Umbilical cord (tissue), 2 donors: ENCODE measurements around the gene SLC39A11. TPM values are rescaled to one million over a fixed set of nuclear protein-coding genes. Genes with fewer than 3 reads are reported as not detected.

ENCODE experiments used
- DNase-seq: peaks from one replicate; pipeline ENCODE4 v3.0.0-alpha.2; 2015; ENCODE audit warnings: low spot score
- total RNA-seq: library from RNA; depleted of rRNA; stranded (reverse); fragments of >200 nt; gene quantifications from one replicate; pipeline ENCODE4 v1.2.3, GENCODE V29; 2014; ENCODE audit warnings: low replicate concordance; ENCODE audit not compliant: insufficient read depth

SLC39A11 gene
- total RNA-seq, 1 donor from 2014 or later: 11.6 TPM

DNA sequence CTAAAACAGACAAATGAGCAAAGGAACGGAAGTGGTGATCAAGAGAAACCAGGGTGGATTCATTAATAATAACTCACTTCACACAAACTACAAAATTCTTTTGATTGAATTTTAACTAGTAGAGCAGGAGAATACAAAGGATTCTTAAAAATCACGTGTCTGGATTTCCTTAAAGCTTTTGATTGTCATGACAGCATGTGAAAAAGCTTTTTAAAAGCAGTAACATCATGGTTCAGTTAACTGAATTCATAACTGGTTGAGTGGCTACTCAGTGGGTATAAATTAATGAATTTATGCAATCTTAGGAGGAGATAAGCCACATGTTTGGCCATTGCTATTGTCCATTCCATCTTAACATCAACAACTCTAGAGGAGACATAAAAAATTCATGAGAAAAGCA, 333.2 kb downstream of the SLC39A11 start:
- DNase-seq: no peak

DNA sequence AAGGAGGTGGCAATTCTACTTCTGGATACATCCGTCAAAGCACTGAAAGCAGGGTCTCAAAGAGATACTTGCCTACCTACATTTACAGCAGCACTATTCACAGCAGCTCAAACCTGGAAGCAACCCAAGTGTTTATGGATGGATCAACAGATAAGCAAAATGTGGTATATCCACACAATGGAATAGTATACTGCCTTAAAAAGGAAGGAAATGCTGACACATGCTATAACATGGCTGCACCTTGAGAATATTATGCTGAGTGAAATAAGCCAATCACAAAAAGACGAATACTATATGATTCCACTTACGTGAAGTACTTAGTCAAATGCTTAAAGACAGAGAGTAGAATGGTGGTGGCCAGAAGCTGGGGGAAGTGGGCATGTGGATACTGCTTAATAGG, 336.2 kb downstream of the SLC39A11 start:
- DNase-seq: no peak

DNA sequence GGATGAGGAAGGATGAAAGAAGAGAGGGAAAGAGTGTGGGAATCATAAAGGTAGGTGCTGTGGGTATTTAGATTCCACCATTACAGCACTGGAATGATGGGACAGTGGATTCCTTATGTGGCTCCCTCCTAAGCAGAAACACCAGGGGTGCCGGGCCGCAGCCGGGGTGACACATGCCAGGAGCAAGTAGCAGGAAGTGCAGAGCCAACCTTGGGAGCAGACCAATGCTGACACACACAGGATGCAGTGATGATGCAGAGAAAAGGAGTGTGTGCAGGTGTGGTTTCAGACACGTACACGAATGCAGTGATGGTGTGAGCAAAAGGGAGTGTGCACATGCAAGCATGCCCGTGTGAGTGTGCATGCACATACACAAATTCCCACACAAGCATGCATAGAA, 338.0 kb downstream of the SLC39A11 start:
- DNase-seq: no peak

DNA sequence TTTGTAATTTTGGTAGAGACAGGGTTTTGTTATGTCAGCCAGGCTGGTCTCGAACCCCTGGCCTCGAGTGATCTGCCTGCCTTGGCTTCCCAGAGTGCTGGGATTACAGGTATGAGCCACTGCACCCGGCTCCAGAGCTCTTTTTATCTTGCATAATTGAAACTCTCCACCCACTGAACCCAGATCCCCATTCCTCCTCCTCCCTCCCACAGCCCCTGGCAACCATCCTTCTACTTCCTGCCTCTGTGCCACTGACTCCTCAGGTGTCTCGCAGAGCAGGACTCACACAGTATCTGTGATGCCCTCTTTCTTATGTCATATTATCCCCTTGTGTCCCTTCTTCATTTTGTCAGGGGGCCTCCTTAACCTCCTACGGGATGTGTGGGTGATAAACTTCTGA, 340.7 kb downstream of the SLC39A11 start:
- DNase-seq: no peak

DNA sequence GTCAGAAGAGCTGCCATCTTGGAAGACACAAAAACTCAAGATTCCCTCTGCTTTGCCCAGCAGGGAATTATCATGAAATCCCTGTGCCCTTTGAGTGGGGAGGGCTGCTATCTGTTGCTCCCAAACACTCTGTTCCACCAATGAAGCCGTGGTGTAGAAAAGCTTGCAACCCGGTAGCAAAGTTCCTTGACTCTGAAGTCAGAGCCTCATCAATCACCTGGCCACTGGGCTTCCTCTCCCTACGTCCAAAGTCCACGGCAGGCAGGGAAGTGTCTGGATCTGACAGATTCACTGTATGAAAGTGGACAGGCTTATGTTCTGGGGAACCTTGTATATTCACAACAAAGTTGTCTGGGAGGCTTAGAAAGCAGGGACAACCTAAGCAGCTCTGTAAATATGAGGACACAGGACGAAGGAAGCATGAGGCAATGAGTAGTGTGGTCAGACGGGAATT, 343.3 kb downstream of the SLC39A11 start:
- no peak for DNase-seq

DNA sequence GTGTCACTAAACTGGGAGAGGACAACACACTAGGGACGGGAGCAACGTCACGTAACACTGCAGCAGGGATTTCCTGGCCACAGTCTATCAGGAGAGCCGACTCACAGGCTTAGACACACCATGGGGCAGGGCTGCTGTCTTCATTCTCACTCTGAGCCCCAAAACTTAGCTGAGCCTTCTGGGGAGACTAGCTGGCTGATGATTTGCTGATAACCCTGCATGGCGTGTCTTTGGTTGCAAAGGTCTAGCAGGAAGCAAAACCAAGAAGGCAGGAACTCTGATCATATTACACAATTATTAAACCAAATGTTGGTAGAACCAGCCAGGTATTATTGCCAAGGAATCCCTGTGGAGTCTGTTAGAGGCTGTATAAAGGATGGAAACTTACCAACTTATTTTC, 345.0 kb downstream of the SLC39A11 start:
- DNase-seq: no peak

DNA sequence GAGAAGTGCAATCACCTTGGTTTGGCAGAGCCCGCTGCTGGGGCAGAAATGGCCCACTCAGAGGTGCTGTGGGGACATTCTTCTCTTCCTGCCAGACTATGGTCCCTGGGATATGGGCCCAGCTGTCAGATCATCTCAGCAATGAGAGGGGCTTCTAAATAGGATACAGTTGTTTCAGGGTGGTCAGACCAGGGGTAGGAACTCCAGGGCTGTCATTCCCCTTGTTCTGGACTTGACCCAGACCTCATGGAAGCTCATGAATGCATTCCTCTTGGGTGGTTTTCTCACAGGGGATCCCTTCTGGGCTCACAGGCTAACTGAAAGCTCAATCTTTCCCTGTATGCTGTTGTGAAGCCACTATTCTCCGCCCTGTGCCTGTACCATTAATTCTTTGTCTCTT, 347.2 kb downstream of the SLC39A11 start:
- DNase-seq: no peak

DNA sequence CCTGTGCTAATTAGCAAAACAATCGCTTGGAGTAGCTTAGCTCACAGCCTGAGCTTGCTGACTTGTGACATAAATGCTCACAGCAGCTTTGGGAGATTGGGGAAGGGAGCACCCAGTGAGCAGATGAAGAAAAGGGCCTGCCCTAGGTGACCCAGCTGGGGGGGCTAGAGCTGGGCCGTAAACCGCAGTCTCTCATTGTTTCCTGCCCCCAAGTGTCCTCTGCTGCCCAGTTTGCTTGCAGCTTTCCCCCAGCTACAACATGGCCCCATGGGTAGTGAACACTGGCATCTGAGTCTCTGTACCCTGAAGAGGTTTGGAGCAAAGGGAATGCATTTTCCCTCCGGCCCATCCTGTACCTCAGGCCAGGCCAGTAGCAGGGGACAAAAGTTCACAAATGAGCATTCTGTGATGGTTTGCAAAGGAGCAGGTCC, 349.4 kb downstream of the SLC39A11 start:
- DNase-seq: no peak

DNA sequence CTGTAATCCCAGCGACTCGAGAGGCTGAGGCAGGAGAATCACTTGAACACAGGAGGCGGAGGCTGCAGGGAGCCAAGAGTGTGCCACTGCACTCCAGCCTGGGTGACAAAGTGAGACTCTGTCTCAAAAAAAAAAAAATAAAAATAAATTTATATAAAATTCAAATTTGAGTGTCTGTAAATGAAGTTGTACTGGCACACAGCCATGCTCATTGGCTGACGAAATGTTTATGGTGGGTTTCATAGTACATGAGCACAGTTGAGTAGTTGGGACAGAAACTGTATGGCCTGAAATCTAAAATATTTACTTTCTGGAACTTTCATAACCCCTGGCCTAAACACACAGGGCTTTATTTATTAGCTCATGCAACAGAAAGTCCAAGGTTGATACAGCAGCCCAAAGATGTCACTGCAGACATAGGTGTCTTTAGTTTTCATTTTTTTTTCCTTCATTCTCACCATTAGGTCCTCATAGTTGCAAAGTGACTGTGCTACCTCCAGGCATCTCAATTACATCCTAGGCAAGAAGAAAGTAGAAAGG, 355.3 kb downstream of the SLC39A11 start:
- DNase-seq: no peak

DNA sequence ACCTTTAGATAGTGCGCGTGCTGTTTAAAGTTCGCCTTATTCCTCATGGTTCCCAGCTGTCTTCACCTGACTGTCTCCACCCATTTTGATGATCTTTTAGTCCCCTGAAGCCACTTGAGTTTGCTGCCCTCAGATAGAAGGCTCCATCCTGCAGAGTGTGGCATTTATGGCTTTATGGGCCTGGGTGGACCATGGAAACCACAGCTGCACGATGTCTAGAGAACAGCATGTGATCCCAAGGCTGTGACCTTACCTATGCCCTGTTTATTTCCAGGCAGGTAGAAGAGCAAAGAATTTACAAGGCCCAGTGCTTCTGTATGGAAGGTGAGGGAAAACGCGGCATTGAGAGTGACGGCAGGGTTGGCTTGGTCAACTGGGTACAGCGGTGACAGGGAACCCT, 356.9 kb downstream of the SLC39A11 start:
- no peak for DNase-seq

DNA sequence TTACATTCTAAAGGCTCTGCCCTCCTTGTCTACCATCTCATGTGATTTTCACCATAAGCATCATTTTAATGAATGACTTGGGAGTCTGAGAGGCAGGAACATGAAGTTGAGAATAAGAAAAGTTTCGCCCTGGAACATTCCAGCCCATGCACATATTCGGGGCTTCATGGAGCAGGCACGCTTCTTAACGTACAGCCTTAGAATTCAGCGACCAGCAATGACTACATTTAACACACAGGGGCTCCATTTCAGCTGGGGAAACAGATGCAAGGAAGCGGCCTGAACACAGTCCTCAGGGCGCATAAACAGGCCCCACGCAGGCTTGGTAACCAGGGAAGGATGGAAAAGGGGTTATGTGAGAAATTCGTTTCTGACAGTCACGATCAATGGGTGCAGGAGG, 357.4 kb downstream of the SLC39A11 start:
- DNase-seq: no peak

DNA sequence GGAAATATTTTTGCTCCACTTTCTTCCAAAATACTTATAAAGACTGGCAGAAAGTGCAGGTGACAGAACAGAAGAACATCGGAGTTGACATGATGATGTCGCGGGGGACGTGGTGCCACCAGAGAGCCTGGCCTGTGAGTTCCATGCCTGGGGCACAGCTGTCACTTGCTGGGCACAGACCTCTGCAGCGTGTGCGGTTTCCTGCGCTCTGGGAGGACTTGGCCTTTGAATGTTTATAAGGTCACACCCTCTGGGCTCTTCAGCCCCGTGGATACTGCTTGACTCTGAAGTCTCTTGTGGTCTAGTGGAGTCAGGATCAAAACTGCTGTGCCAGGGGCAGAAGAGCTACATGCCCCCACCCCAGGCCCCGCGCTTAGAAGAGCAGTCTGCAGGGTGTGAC, 357.9 kb downstream of the SLC39A11 start:
- no peak for DNase-seq

DNA sequence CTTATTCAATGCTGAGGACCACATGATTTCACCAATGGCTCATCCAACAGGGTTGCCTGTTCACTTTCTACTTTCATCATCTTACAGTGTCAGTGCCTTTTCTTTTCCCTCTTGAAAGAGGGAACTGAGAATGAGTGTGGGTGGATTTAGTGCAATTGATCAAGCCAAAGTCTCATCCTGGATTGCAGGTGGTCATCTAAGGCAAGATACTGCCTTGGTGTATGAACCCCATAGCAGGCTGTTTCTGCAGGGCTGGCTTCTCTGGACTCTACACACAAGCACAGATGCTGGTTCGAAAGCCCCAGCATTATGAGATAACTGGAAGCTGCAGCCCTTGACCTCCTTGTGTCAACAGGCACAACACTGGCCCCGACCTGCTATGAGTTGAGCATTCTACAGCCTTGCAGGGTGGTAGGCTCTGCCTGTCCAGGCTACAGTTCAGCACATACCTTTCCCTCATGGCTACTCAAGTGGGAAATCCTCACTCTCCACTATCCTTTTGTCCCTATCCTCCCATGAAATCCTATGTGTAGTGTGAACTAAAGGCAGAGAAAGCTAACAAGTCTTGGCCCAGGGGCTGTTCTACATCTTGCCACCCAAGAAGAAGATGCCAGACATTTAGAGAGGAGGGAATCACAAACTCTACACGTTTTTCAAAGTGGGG, 358.7 kb downstream of the SLC39A11 start:
- DNase-seq: no peak

DNA sequence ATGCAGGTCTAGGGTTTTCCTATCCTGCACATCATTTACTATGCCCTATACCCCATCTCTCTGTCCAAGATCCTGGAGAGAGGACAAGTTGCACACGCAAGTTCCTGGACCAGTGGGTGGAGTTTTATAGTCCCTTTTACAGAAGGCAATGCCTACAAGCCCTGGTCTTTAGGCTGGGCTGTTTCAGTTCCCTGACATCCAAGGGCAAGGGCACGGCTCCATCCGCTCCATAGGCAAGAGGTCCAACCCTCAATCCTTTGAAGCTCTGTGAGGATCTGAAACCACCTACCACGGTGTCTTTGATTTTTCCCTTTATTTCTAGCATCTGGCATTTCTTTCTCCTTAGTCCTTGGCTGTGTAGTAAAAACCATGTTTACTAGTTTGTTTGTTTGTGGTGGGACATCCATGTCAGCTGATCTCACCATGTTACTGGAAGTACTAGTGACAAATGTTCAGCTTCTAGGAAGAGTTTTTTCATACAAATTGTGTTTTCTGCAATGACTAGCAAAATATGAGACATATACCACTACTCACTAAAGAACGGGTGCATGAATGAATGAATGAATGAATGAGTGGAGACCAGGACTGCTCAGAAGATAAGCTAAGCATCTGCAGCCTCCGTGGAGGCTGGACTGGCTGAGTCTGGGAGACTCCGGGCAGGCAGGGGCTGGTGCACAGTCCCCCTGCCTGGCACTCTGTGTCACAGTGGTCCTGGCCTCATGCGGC, 359.4 kb downstream of the SLC39A11 start:
- no peak for DNase-seq

DNA sequence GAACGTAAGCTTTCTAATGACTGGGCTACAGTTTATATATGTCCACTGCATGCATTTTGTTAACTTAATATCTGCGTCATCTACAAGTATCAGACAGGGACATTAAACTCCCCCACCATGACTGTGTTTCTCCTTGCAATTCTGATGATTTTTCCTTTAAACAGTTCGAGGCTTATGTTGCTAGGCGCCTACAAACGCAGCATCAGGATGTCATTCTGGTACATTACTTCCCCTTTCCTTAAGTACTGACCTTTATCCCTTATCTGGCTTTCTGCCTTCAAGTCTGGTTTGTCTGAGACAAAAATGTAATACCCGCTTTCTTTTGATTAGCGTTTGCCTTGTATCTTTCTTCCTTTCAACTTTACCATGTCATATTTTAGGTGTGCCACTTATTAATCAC, 362.4 kb downstream of the SLC39A11 start:
- peak; percentile 91 for DNase-seq

DNA sequence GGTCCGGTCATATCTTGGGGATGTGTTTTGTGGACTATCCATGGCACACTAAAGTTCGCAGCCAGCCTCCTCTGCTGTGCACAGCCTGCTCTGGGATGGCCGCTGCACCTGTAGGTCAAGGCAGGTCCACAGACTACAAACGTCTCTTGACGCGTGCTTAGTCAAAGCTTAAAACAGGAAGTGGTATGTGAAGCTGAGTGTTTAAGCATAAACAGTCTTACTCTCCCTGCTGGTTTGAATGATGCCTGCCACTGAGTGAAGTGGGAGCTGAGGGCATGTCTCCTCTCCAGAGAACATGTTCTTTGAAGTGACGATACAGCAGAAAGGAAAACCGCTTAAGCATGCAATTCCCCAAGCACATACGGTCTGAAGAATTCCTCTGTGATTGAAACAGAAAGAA, 365.6 kb downstream of the SLC39A11 start:
- DNase-seq: no peak

DNA sequence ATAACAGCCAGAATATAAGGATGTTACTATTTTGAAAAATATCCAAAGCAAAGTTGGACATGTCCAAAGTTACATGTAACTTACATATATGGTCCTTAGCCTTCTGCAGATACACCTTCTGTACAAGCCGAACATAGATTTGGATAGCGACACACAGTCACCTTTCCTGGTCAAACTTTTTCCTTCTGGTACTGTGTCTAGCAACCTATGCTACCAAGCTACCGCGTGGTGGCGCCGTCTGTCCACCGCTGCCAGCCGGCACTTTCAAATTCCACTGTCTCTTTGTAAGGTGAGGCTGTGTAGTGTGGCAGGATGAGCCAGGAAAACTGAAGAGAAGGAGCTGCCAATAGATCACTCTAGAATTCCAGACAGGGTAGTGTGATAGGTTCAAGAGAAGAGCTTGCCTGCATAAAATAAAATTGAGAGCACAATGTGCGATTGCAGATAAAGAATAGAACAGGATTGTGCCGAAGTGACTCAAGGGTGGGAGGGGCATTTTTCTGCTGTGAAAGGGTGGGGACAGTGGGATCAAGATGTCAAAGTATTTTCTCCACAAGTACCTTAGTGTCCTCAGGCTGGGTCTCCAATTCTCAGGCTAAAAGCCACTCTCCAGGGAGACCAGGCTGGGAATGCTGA, 366.9 kb downstream of the SLC39A11 start:
- DNase-seq: peak; percentile 42

DNA sequence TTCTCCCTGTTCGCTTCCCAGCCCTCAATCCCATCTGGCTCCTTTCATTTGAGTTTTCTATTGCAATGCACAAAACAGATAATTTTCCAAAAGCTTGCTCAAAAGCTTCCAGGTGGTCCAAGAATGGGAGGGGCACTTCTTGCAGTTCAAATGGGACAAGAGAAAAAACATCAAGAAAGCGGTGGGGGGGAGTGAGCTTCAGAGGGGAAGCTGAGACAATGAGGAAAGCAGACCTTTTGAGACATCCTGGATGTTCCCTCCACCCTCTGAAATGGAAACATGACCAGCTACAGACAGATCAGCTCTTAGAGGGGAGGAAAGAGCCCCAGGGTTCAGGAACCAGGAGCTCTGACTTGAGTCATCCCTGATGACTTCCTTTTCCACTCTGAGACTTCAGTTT, 368.2 kb downstream of the SLC39A11 start:
- DNase-seq: peak; percentile 15

DNA sequence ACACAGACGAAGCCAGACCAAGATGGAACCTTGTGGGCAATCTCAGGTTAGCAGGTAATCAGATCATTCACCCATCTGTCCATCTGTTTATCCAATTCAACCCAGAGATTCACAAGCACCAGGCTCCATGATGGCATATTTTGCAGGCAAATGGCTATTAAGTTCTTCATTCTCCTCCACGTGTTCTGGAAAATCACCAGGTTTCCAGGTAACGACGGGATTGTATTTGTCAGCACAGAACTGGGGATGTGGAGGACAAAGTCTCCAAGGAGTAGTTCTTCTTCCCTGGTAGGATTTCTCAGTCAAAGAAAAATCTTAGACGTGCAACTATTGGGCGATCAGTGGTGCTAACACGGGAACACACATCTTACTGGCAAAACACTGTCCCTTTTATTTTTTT, 368.8 kb downstream of the SLC39A11 start:
- DNase-seq: no peak

DNA sequence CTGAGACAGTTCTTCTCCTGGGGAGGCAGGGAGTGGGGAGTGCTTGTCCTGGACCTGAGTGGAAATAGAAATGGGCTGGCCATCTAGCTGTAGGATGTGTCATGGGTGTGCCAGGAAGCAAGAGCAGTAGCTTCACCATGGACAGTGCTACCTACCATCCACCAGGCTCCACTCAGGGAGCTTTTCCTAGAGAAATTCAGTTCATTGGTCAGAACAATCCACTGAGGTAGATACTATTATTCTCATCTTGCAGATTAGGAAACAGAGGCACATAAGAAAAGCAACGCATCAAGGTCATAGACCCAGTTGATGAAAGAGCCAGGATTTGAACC, 372.0 kb downstream of the SLC39A11 start:
- no peak for DNase-seq

DNA sequence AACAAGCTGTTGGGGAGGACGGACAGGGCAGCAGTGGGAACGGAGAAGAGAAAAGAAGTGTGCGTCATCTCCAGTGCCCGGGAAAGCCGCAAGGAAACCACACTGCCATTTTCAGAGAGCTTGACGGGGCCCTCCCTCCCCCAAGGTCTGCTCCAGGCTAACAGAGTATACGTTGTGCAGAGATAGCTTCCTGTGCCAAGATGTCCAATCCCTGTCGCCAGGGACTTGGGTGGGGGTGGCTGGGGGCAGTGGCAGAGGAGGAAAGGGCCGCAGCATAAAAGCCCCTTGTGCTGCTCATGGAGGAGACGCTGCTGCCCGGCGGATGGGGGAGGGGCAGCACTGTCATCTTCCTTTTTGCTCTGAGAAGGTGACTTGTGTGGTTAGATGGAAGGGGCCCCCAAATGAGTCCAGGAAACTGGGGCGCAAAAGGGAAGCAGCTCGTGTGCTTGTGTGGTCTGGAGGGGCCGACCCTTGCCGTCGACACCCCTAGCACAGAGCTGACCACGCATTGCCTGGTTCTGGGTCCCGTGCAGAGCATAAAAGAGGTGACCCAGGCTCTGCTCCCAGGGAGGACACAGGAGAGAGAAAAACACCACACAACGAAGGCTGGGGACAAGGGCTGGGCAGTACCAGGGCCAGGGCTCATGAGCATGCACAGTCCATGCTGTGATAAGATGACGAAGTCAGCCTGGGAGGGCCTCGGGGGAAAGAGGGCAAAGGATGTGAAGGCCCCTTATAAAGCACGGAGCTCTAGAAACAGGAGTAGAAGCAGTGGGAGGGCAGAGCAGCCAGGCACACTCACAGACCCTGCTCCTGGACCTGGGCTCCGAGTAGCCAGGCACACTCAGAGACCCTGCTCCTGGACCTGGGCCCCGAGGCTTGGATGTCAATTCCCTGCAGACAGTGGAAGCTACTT, 372.7 kb downstream of the SLC39A11 start:
- no peak for DNase-seq

DNA sequence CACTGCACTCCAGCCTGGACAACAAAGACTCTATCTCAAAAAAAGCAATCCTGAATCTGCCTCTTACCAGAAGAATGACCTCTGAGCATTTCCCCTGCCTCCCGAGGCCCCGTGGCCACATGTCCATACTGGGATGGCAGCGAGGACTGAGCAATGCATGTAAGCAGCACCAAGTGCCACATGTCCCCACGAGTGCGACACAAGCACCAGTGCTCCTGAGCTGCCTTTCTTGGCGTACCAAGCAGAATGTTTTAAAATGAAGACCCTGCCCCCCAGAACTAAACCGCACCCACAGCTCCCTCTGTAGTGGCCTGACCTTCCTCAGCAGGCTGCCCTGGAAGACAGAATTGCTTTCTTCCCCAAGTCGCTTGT, 373.3 kb downstream of the SLC39A11 start:
- no peak for DNase-seq
